ENCODE data around the gene NDUFC2. TPM values are rescaled to one million over a fixed set of nuclear protein-coding genes. Genes with fewer than 3 reads are reported as not detected.

Gene NDUFC2
- 100 to 1,000 TPM; 330 to 476 (median 410) TPM for total RNA-seq (2021; fragmentation: NEBNext Ultra II Directional; extraction: Animal tissue kit (Norgen Biotek cat#: 25700))
- long read RNA-seq, transcript NDUFC2-201 (3 exons, 2,518 nt): major isoform, 352 of 384 reads
- long read RNA-seq, partial matches to known transcripts: 15 of 384 reads
- long read RNA-seq, other reads (novel, unspliced or antisense): 14 of 384 reads

DNA sequence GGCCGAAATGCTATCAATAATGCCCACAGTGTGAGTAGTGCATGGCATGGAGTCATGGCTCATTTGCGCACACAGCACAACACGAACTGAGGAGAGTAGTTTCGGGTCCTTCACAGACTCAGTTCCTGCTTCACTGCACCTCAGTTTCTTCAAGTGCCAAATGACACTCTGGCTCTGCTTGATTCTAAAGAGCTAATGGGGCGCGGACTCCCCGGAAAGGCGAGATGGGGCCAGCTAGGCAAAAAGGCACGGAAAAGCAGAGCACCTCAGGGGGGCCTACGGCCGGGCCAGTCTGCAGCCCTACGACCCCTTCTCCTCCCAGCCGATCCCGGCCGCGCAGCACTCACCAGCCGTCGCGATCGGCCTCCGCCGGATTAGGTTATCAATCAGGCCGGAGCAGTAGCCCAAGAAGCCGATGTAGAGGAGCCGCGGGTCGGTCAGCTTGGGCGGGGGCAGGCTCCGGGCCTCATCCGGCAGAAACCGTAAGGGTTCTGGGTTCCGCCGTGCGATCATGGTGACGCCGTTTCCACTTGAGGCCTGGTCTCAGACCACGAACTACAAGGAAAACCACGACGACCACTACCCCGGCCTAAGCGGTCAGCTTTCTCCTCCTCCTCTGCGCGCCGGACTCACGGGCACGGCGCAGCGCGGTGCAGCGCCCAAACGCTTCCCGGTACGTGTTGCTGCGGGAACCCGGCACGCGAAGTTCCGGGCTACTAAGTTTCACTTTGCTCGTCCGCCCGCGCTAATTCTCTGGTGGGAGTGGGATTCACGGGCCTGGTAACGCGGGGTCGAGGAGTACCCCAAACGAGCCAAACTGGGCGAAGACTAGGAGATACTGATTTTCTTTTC, at the start of gene NDUFC2:
Gene NDUFC2, minus strand, starts transcription at position 631 of the 852 bp plus-strand sequence. Its CDS starts 118 bp downstream, at position 513.
- Mint-ChIP-seq H3K27me3 (ENCODE audit: insufficient read depth) (no peaks in the 10 kb centered on the region; the same call in 1 of the 2 replicates), H3K4me3 (peak within 1 kb of the TSS; percentile 97), H3K27ac (peak within 1 kb of the TSS; percentile 93), H3K36me3 (ENCODE audit: low read depth) (peaks cover 32% of the 10 kb centered on the region), H3K9me3 (no peaks in the 10 kb centered on the region), H3K4me1 (ENCODE audit: low read depth) (peaks cover 34% of the 10 kb centered on the region)
- peak; percentile 60 for DNase-seq
- TF ChIP-seq, protein P1, sequence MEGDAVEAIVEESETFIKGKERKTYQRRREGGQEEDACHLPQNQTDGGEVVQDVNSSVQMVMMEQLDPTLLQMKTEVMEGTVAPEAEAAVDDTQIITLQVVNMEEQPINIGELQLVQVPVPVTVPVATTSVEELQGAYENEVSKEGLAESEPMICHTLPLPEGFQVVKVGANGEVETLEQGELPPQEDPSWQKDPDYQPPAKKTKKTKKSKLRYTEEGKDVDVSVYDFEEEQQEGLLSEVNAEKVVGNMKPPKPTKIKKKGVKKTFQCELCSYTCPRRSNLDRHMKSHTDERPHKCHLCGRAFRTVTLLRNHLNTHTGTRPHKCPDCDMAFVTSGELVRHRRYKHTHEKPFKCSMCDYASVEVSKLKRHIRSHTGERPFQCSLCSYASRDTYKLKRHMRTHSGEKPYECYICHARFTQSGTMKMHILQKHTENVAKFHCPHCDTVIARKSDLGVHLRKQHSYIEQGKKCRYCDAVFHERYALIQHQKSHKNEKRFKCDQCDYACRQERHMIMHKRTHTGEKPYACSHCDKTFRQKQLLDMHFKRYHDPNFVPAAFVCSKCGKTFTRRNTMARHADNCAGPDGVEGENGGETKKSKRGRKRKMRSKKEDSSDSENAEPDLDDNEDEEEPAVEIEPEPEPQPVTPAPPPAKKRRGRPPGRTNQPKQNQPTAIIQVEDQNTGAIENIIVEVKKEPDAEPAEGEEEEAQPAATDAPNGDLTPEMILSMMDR (IDR thresholded peaks at IDR 0.05): no peak

DNA sequence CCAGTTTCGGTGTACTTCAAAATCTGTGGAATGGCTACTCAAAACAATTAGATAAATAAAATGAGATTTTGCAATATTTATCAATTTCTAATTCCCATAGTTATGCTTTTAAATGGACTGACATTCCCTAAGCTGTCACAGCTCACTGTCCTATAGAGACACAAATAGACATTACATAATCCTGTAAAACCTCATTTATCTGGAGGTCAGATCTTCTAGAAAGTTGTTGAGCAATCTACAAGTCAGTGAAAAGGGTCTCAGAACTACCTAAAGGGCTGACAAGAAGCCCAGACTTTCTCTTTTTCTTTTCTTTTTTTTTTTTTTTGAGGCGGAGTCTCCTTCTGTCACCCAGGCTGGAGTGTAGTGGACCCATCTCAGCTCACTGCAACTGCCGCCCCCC, 47.7 kb upstream of the NDUFC2 start:
- peaks cover 5% of the 10 kb centered on the region; the same call in 1 of the 2 replicates for H3K36me3 Mint-ChIP-seq (ENCODE audit: low read depth)
- no peaks in the 10 kb centered on the region for H3K9me3 Mint-ChIP-seq
- H3K4me3 Mint-ChIP-seq: no peak overlapping the region
- H3K27me3 Mint-ChIP-seq (ENCODE audit: insufficient read depth): no peaks in the 10 kb centered on the region; the same call in 1 of the 2 replicates
- TF ChIP-seq, protein P1 (IDR thresholded peaks at IDR 0.05): no peak
- DNase-seq: no peak
- H3K4me1 Mint-ChIP-seq (ENCODE audit: low read depth): peaks cover 16% of the 10 kb centered on the region
- H3K27ac Mint-ChIP-seq: no peak overlapping the region

DNA sequence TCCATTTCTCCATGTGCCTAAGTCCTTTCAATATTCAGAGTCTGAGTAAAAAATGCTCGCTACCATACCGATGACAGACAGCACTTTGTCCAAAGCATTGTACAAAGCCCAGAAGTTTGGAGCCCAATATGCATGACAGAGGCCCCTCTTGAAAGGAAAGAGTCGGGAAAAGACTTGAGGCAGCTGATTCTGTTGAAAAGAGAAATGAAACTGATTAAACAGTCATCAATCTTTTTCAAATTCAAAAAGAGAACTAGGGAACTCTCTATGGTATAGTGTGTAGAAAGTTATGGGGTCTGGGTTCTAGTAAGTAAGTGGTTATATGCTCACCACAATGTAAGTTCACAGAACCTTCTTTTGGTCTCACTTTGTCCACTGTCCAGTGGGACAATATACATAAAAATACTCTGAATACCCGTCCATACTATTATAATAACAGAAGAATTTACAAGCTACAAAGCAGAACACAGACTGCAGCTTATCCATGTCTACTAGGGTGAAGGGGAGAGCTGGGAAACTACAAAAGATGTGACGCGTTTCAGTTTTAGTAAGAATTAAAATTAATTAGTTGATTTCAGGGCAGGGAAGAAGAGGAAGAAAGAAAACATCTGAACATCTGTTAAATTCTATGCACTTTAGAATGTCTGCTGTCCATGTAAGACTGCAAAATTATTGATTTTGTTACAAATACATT, 33.1 kb upstream of the NDUFC2 start:
- H3K36me3 Mint-ChIP-seq (ENCODE audit: low read depth): peaks cover 18% of the 10 kb centered on the region
- H3K4me1 Mint-ChIP-seq (ENCODE audit: low read depth): peaks cover 23% of the 10 kb centered on the region
- H3K27me3 Mint-ChIP-seq (ENCODE audit: insufficient read depth): no peaks in the 10 kb centered on the region
- no peak overlapping the region for H3K4me3 Mint-ChIP-seq
- TF ChIP-seq, protein P1 (IDR thresholded peaks at IDR 0.05): no peak
- DNase-seq: no peak
- no peak overlapping the region for H3K27ac Mint-ChIP-seq
- H3K9me3 Mint-ChIP-seq: no peaks in the 10 kb centered on the region

DNA sequence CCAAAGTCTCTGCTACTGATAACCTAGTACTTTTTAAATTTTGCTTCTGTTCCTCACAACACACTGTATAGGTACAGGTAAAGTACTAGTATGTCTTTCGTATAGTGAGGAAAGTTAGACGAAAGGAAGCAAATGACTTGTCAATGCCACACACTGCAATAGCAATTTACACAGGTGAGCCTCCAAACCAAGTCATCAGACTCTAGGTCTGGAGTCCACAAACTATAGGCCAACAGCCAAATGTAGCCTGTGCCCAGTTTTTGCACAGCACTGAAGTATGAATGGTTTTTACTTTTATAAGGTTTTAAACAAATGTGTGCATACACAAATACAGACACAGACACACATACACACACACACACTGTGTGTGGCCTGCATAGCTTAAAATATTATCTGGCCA, 31.6 kb upstream of the NDUFC2 start:
- Mint-ChIP-seq H3K4me3 (no peak overlapping the region), H3K9me3 (no peaks in the 10 kb centered on the region), H3K27ac (peak overlapping the region; percentile 47; the same call in 1 of the 2 replicates), H3K27me3 (ENCODE audit: insufficient read depth) (no peaks in the 10 kb centered on the region), H3K4me1 (ENCODE audit: low read depth) (peaks cover 23% of the 10 kb centered on the region), H3K36me3 (ENCODE audit: low read depth) (peaks cover 18% of the 10 kb centered on the region)
- no peak for DNase-seq
- TF ChIP-seq, protein P1 (IDR thresholded peaks at IDR 0.05): no peak

DNA sequence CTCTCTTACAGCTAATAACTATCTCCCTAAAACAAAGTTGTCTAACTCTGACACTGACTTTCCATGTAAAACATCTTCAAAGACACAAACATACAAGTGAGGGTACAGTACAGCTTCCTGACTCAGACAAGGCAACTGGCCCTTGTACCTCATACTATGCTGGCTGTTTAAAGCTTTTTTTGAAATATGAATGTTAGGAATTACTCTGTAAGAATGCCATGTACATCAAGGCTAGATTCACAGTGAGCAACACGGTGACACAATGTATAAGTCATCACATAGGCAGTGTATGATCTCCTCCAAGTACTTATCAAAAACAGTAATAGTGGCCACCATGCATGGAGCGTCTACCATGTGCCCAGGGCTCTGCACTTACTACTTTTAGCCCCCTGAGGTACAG, 31.2 kb upstream of the NDUFC2 start:
- TF ChIP-seq, protein P1 (IDR thresholded peaks at IDR 0.05): no peak
- Mint-ChIP-seq H3K27me3 (ENCODE audit: insufficient read depth) (no peaks in the 10 kb centered on the region), H3K27ac (peak overlapping the region; percentile 47), H3K9me3 (no peaks in the 10 kb centered on the region), H3K4me1 (ENCODE audit: low read depth) (peaks cover 23% of the 10 kb centered on the region), H3K36me3 (ENCODE audit: low read depth) (peaks cover 18% of the 10 kb centered on the region), H3K4me3 (no peak overlapping the region)
- peak; percentile 23 for DNase-seq

Data from HFFc6 (cell line).